Uterus (tissue), 4 donors: Measurements from ENCODE around the gene NHSL1. TPM values are rescaled to one million over a fixed set of nuclear protein-coding genes. Genes with fewer than 3 reads are reported as not detected.

Source experiments
- DNase-seq, 2 donors: peaks; one replicate each; pipeline ENCODE4 v3.0.0-alpha.2; 2019 to 2020
- H3K27ac ChIP-seq, 2 donors: fragments of 200-600 bp; sonication (generic); 1 replicate in 1 of 2; 2 replicates in 1 of 2; pipeline ENCODE4 v1.5.1; 2016 to 2018
- H3K27me3 ChIP-seq, 2 donors: fragments of 200-600 bp; sonication (generic); one replicate each; pipeline ENCODE4 v1.5.1; 2018 to 2019; ENCODE audit warnings: control low read depth in 1 of 2
- H3K36me3 ChIP-seq, 2 donors: fragments of 200-600 bp; sonication (generic); one replicate each; pipeline ENCODE4 v1.5.1; 2019; ENCODE audit warnings: control low read depth in 1 of 2
- H3K4me1 ChIP-seq, 2 donors: fragments of 200-600 bp; sonication (generic); one replicate each; pipeline ENCODE4 v1.5.1; 2018 to 2019; ENCODE audit warnings: control low read depth in 1 of 2
- H3K4me3 ChIP-seq, 2 donors: fragments of 200-600 bp; sonication (generic); 1 replicate in 1 of 2; 2 replicates in 1 of 2; pipeline ENCODE4 v1.5.1; 2018 to 2019; ENCODE audit warnings: mild to moderate bottlenecking in 1 of 2
- H3K9me3 ChIP-seq, 2 donors: fragments of 200-600 bp; sonication (generic); one replicate each; pipeline ENCODE4 v1.5.1; 2019; ENCODE audit warnings: control low read depth in 1 of 2
- POLR2A ChIP-seq, 2 donors: fragments of 450-650 bp; IDR thresholded peaks; one replicate each; pipeline ENCODE4 v1.6.1; 2016; ENCODE audit warnings: antibody characterized with exemption in 2 of 2, mild to moderate bottlenecking in 1 of 2, moderate library complexity in 1 of 2
- intact Hi-C: fragments of 100-400 bp; cut with DNase I; formaldehyde crosslinking; loops from one replicate; pipeline ENCODE4 v1.15.1; 2023; ENCODE audit warnings: low total_unique reads
- total RNA-seq, 4 donors: library from RNA; depleted of rRNA in 3 of 4; stranded (reverse); fragments of >200 nt in 3 of 4; gene quantifications; one replicate each; pipeline versions ENCODE4 v1.1.0 to v1.2.4, GENCODE V29; 2014 to 2023
- TF ChIP-seq, protein P1 (sequence below), 4 experiments: fragments of 200-600 bp in 2 of 4; fragments of 450-650 bp in 2 of 4; sonication (generic) in 2 of 4; IDR thresholded peaks; one replicate each; pipeline ENCODE4 v1.5.1; 2016 to 2019; ENCODE audit warnings: antibody characterized with exemption in 4 of 4, mild to moderate bottlenecking in 2 of 4, moderate library complexity in 1 of 4
- donor health status: DM: yes; HTN: yes; CAD: no.

The NHSL1 gene
- total RNA-seq, 4 donors from 2014 or later, result 2.8 to 30.9 (median 7.9) TPM

DNA sequence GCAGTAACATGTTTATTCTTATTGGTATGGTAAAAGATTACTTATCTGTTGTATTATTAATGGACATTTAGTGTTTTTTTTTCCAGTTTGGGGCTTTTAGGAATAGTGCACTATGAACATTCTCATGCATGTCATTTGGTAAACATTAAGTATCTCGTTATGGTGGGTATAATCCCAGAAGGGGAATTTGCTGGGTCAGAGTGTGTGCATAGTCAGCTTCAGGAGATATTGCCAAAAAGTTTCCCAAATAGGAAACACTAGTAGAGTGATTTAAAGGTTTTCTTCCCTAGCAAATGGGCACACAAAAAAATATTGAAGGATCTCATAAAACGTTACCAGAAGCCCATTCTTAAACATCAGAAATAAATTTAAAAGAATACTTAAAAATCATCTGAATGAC is 25.2 kb upstream of the NHSL1 start:
- intact Hi-C loops, result loop anchor here (10.0 kb wide), 1 partner anchor 410 kb away; no protein-coding TSS in a partner anchor
- DNase-seq, result no peak
- no peak for TF ChIP-seq POLR2A (IDR thresholded peaks at IDR 0.05)
- TF ChIP-seq, protein P1, sequence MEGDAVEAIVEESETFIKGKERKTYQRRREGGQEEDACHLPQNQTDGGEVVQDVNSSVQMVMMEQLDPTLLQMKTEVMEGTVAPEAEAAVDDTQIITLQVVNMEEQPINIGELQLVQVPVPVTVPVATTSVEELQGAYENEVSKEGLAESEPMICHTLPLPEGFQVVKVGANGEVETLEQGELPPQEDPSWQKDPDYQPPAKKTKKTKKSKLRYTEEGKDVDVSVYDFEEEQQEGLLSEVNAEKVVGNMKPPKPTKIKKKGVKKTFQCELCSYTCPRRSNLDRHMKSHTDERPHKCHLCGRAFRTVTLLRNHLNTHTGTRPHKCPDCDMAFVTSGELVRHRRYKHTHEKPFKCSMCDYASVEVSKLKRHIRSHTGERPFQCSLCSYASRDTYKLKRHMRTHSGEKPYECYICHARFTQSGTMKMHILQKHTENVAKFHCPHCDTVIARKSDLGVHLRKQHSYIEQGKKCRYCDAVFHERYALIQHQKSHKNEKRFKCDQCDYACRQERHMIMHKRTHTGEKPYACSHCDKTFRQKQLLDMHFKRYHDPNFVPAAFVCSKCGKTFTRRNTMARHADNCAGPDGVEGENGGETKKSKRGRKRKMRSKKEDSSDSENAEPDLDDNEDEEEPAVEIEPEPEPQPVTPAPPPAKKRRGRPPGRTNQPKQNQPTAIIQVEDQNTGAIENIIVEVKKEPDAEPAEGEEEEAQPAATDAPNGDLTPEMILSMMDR (IDR thresholded peaks at IDR 0.05), result no peak
- Histone ChIP-seq H3K27ac (no peak overlapping the region), H3K9me3 (no peaks in the 10 kb centered on the region), H3K4me1 (no peaks in the 10 kb centered on the region), H3K4me3 (no peak overlapping the region), H3K27me3 (no peaks in the 10 kb centered on the region), H3K36me3 (no peaks in the 10 kb centered on the region)

DNA sequence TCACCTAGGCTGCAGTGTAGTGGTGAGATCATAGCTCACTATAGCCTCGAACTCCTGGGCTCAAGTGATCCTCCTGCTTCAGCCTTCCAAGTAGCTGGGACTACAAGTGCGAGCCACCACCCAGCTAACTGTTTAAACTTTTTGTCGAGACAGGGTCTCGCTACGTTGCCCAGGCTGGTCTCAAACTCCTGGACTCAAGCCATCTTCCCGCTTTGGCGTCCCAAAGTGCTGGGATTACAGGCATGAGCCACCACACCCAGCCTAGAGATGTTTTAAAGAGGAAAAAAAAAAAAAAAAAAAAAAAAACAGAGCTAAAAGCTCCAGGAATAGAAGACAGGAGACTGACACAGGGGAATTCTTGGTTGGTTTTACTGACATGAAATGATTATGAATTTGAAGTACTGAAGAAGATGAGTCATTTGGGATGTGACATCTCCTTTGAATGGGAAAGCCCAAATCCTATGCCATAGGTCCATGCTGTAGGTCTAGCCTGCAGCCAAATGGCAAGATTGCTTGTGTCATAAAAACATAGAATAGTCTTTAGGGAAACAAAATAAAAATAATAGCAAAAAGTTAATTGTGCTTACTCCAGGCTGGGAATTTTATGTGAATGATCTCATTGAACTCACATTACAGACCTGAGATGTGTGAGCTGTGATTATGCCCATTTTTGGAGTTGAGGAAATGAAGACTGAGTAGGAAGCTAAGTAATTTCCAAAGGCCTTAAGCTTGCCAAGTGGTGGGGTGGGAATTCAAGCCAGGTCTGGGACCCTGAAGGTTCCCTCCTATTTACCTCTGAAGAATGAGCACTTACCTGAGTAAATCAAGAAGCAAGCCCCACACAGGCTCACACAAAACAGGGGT is 24.3 kb upstream of the NHSL1 start:
- no peak for TF ChIP-seq POLR2A (IDR thresholded peaks at IDR 0.05)
- TF ChIP-seq, protein P1 (IDR thresholded peaks at IDR 0.05), result no peak
- Histone ChIP-seq H3K4me3 (no peak overlapping the region), H3K36me3 (no peaks in the 10 kb centered on the region), H3K27me3 (no peaks in the 10 kb centered on the region), H3K27ac (no peak overlapping the region), H3K9me3 (no peaks in the 10 kb centered on the region), H3K4me1 (no peaks in the 10 kb centered on the region)
- intact Hi-C loops, result loop anchor here (10.0 kb wide), 1 partner anchor 409 kb away; no protein-coding TSS in a partner anchor
- no peak for DNase-seq

DNA sequence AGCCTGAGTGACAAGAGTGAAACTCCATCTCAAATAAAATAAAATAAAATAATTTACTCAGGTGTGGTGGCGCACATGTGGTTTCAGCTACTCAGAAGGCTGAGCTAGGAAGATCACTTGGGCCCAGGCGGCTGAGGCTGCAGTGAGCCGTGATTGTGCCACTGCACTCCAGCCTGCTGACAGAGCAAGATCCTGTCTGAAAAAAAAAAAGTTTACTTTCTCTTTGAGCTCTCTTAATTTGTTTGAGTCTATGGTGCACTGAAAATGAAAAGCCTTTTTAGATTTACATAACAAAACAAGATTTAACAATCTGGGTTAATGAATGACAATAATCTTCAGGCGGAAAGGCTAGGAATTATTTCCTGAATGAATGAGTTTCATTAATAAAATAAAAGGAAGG is 23.3 kb upstream of the NHSL1 start:
- no peaks in the 10 kb centered on the region for H3K27me3 ChIP-seq
- DNase-seq, result no peak
- H3K4me3 ChIP-seq, result no peak overlapping the region
- H3K4me1 ChIP-seq, result no peaks in the 10 kb centered on the region
- H3K36me3 ChIP-seq, result no peaks in the 10 kb centered on the region
- intact Hi-C loops, result loop anchor here (10.0 kb wide), 1 partner anchor 408 kb away; no protein-coding TSS in a partner anchor
- H3K27ac ChIP-seq, result no peak overlapping the region
- no peaks in the 10 kb centered on the region for H3K9me3 ChIP-seq
- TF ChIP-seq POLR2A (IDR thresholded peaks at IDR 0.05), result no peak
- TF ChIP-seq, protein P1 (IDR thresholded peaks at IDR 0.05), result no peak

DNA sequence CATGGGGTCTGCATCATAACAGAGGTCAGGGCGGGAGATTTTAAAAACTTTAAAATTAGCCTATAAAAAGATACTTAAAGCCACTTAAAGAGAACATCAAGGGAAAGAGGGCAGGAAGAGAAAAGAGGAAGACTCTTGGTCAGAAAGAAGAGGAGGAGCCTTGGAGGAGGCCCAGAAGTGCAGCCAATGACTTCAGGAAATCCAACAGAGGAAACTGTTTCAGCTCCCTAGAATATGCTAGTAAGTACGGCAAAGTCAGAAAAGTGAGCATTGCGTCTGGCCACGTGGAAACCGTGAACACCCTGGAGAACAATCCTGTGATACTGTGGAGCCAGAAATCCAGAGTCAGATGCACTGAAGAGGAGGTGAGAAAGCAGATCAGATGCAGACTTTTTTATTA is 22.5 kb upstream of the NHSL1 start:
- H3K27ac ChIP-seq, result no peak overlapping the region

More for the DNA sequence above, 22.5 kb upstream of the NHSL1 start:
- DNase-seq, result no peak
- Histone ChIP-seq H3K4me3 (no peak overlapping the region), H3K36me3 (no peaks in the 10 kb centered on the region), H3K27me3 (no peaks in the 10 kb centered on the region), H3K9me3 (no peaks in the 10 kb centered on the region), H3K4me1 (no peaks in the 10 kb centered on the region)
- no peak for TF ChIP-seq POLR2A (IDR thresholded peaks at IDR 0.05)
- TF ChIP-seq, protein P1 (IDR thresholded peaks at IDR 0.05), result no peak
- intact Hi-C loops, result loop anchor here (10.0 kb wide), 1 partner anchor 407 kb away; no protein-coding TSS in a partner anchor
